ENCODE results near the gene KCNJ14.
A peak's percentile ranks its signal among the peaks of the same experiment; 100 is the strongest.

Gene KCNJ14

GRCh38 chr19:48501494-48502349 lies 46.3 kb downstream of the KCNJ14 start:
- TF ChIP-seq CTCF (IDR thresholded peaks at IDR 0.05), result no peak
- peak; percentile 74 for DNase-seq (ENCODE audit: low spot score)
- peak overlapping the region; percentile 8 for H3K4me3 ChIP-seq
- H3K27ac ChIP-seq, result no peak overlapping the region

- no peak for TF ChIP-seq CTCF (IDR thresholded peaks at IDR 0.05)
- Histone ChIP-seq H3K27ac (no peak overlapping the region), H3K4me3 (no peak overlapping the region)
- peak; percentile 67 for DNase-seq (ENCODE audit: low spot score)
Measured at GRCh38 chr19:48502350-48503018, 47.1 kb downstream of the KCNJ14 start.

GRCh38 chr19:48506138-48506733 lies 50.9 kb downstream of the KCNJ14 start:
- no peak for TF ChIP-seq CTCF (IDR thresholded peaks at IDR 0.05)
- no peak overlapping the region for H3K4me3 ChIP-seq
- no peak overlapping the region for H3K27ac ChIP-seq
- DNase-seq (ENCODE audit: low spot score), result no peak

- no peak for DNase-seq (ENCODE audit: low spot score)
- no peak for TF ChIP-seq CTCF (IDR thresholded peaks at IDR 0.05)
Measured at GRCh38 chr19:48507911-48508439, 52.6 kb downstream of the KCNJ14 start.

GRCh38 chr19:48508729-48509411 lies 53.5 kb downstream of the KCNJ14 start:
- no peak for DNase-seq (ENCODE audit: low spot score)
- no peak overlapping the region for H3K4me3 ChIP-seq
- no peak overlapping the region for H3K27ac ChIP-seq
- TF ChIP-seq CTCF (IDR thresholded peaks at IDR 0.05), result no peak

More at GRCh38 chr19:48507911-48508439, 52.6 kb downstream of the KCNJ14 start:
- H3K4me3 ChIP-seq, result no peak overlapping the region
- no peak overlapping the region for H3K27ac ChIP-seq

GRCh38 chr19:48509467-48510194 lies 54.3 kb downstream of the KCNJ14 start:
- no peak for TF ChIP-seq CTCF (IDR thresholded peaks at IDR 0.05)
- H3K4me3 ChIP-seq, result no peak overlapping the region
- no peak for DNase-seq (ENCODE audit: low spot score)
- no peak overlapping the region for H3K27ac ChIP-seq
